HL-60/S4 (cell line): ENCODE data around the gene ARL8B.
"Not testable (repeated sequence)": the region's sequence is repeated elsewhere in the genome, so short reads cannot be mapped to it uniquely, and the experiment has no call there.

Experiments
- in situ Hi-C: fragments of 300-500 bp; cut with MboI; formaldehyde crosslinking; loops from 2 replicates; pipeline ENCODE4 v1.14.3; 2022; ENCODE audit warnings: low sequenced_read_pairs

ARL8B gene

DNA sequence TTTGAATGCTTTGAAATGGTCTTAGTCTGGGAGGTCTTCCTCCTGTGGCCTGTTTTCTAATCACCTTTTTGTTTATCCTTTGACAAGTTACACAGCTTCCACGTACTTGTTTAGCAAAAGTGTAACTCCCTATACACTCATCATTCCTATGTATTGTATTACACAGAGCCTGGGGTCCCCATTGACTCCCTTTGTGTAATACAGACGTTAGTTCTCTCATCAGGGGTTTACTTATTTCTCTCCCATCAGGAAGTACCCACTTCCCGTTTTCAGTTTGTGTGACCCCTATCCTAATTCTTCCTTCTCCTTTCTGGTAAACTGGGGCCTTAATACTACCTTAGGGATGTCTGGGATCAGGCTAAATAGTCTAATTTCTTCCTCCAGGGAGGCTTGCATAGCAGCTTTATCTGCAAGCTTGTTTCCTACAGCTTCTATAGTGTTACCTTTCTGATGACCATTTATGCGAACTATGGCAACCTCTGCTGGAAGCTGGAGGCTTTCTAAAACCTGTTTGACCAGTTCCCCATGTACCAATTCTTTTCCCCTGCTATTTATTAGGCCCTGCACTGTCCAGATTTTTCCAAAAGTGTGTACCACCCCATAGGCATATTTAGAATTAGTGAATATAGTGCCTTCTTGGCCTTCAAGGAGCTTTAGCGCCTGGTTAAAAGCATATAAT, 22.4 kb downstream of the ARL8B start:
- in situ Hi-C loops = no loop called here

DNA sequence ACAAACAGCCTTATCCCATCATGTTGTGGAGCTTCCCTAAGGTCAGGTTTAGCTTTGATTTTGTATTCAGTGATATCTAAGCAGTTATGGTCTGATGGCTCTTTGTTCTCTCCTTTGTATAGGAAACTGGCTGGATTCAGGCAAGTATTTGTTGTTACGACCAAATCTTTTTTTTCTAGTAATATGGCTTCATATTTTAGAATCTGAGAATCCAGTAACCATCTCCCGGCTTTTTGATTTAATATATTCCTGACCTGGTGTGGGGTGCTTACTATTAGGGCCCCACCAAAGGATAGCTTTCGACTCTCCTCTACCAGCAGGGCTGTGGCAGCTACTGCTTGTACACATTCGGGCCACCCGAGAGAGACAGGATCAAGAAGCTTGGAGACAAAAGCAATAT, 23.0 kb downstream of the ARL8B start:
- in situ Hi-C loops = no loop called here

DNA sequence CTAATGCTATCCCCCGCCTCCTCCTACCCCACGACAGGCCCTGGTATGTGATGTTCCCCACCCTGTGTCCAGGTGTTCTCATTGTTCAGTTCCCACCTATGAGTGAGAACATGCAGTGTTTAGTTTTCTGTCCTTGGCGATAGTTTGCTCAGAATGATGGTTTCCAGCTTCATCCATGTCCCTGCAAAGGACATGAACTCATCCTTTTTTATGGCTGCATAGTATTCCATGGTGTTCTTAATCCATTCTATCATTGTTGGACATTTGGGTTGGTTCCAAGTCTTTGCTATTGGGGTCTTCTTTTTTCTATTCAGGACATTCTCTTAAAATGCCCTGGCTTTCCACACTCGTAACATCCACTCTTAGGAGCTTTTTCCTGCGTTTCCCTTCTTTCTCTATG, 25.1 kb downstream of the ARL8B start:
- in situ Hi-C loops = not testable (repeated sequence)

DNA sequence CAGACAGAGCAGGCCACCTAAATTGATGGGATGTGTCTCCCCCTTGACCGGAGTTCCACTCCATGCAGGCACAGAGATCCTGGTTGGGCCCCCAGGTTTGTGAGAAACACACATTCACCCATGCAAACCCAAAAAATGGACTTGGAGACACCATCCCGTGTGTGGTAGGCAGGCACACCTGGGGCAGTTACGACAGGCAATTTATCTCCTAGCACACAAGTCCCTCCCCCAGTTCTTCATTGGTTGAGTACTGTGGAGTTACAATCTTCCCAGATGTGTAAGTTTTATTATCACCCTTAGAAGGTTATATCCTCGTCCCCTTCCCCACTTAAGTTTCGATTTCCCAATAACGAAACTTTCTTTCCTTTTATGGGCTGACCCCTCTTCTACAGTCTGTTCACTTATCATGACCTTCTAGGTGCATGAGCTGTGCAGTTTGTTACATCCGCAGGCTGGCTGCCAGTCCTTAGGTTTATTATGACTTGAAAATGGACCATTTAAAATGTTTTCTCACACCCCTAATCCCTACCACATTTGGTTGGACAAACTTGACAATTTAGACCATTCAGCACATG, 27.3 kb downstream of the ARL8B start:
- in situ Hi-C loops = no loop called here

DNA sequence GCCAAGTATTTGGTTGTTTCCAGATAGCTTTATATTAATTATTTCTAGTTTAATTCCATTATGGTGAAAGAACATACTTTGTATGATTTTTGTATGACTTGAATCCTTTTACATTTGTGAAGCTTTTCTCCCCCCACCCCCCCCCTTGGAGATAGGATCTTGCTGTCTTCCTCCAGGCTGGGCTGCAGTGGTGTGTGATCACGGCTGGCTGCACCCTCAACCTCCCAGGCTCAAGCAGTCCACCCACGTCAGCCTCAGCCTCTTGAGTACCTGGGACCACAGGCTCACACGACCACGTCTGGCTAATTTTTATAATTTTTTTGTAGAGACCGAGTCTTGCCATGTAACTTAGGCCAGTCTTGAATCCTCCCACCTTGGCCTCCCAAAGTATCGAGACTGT, 29.5 kb downstream of the ARL8B start:
- in situ Hi-C loops = no loop called here

DNA sequence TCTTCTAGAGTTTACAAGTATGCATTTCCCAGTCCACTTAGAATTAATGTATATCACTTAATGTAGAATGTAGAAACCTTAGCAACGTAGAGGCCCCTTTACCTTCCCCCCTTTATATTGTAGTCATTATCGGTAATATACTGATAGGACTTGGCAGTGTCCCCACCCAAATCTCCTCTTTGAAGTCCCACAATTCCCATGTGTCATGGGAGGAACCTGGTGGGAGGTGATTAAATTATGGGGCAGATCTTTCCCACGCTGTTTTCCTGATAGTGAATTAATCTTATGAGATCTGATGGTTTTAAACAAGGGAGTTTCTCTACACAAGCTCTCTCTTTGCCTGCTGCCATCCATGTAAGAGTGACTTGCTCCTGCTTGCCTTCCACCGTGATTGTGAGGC, 31.0 kb downstream of the ARL8B start:
- in situ Hi-C loops = no loop called here

DNA sequence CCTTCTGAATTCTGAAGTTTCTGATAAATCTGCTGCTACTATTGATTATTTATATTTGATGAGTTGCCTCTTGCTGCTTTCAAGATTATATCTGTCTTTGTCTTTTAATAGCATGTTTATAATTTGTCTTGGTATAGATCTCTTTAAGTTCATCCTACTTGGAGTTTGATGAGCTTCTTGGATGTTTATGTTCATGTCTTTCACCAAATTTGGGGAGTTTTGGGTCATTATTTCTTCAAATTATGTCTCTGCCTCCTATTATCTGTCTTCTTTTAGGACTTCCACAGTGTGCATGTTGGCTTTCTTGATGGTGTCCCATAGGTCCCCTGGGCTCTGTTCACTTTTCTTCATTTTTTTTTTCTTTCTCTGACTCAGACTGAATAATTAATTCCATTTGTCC, 33.1 kb downstream of the ARL8B start:
- in situ Hi-C loops = no loop called here

DNA sequence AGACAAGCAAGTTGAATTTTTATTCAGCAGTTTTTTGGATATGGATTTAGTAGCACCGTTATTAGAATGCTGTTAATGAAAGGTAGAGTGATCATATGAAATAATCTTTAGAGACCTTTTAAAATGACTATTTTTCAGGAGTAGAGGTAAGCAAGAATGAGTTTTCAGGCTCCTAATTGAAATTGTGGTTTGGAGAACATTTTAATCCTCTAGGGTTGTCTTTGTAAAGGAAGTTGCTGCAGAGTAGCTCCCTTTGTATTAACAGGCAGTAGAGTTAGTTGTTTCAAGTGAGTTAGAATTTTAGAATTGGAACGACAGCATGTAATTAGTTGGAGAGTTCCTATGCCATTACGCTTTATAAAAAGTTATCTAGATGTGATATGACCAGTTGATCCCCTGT, 38.2 kb downstream of the ARL8B start:
- in situ Hi-C loops = no loop called here

DNA sequence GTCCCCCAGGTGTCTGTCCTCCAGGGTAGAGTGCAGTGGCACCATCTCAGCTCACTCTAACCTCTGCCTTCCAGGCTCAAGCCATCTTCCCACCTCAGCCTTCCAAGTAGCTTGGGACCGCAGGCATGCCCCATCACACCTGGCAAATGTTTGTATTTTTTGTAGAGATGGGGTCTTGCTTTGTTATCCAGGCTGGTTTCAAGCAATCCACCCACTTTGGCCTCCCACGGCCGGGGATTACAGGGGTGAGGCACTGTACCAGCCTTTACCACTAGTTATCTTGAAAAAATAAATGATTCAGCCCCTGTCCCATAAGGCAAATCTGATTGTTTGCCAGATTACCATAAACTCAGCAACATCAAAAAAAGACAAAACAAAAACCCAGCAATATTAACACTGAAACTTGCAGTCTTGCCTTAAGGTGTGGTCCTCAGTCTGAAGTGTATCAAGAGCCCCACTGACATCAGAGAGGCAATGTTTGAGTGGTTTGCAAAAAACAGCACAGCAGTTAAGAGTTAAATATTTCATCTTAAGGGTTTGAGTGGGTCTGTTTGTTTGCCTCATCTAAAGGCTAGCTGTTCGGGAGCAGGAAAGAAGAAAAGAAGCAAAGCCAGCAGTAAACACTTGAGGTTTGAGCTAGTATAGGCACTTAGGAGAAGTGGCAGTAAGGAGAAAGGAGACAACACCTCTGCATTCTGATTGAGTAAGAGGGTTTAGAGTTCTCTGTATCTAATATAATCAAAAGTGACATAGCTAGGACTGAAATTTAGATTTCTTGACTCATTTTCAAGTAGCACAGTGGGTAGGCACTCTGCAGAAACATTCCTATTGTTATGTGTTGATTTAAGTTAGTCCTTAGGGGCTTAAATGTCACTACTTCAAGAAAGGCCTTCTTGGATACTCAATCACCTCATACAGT, 39.1 kb downstream of the ARL8B start:
- in situ Hi-C loops = no loop called here

DNA sequence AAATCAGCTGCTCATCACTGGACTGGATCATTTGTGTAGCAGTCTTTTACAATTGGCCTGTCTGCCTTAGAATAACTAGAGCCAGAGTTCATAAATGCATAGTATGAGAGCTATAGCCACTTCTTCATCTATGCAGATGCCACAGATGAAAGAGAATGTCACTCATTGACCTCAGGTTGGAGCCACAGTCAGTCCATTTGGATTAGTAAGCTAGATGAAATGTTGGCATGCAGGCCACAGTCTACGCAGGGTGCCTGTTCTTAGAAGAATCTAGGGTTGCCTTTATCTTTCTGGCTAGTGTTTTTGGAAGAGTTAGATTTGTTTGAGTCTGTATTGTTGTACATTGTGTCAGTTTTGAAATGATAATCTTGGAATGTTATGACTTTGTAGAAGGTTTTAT, 40.0 kb downstream of the ARL8B start:
- in situ Hi-C loops = no loop called here

DNA sequence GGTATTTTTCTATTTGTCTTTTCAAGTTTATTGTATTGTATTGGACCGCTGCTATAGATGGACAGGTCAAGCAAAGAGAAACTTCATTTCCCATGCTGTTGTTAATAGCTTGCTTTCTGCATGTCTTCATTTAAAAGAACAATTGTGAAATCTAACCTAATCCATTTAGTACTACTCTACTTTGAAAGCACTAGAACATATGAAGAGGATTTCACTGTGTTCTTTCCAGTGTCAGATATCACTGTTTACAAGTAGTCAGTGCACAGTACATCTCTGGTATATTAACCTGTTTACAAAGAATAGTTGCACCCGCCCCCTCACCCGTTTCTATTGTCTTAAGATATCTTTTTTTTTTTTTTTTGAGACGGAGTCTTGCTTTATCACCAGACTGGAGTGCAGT, 43.6 kb downstream of the ARL8B start:
- in situ Hi-C loops = no loop called here

DNA sequence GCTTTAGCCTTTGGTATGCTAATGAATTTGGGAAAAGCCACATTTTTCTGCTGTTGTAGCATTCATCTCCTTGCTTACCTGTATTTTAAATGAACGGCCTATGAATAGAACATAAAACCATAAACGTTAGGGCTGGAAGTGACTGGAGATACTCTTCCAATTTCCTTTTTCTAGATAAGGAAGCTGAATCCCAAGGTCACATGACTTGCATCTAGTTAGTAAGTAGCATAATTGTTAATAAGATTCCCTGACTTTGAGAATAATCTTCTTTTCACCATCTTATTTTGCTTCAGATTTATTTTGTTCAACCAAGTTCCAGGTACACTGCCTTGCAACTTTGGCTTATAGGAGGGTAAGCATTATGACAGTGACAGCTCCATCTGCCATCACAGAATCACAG, 44.8 kb downstream of the ARL8B start:
- in situ Hi-C loops = no loop called here

DNA sequence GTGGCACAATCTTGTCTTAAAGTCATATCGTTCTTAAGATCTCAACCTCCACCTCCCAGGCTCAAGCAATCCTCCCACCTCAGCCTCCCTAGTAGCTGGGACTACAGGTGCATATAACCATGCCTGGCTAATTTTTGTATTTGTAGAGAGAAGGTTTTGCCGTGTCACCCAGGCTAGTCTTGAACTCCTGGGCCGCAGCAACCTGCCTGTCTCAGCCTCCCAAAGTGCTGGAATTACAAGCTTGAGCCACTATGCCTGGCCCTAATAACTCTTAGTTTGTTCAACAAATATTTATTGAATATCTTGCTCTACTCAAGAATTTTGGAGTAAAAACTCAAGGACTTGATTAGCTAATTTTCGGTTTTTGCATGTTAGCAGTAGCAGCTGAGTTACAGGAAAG, 46.0 kb downstream of the ARL8B start:
- in situ Hi-C loops = no loop called here

DNA sequence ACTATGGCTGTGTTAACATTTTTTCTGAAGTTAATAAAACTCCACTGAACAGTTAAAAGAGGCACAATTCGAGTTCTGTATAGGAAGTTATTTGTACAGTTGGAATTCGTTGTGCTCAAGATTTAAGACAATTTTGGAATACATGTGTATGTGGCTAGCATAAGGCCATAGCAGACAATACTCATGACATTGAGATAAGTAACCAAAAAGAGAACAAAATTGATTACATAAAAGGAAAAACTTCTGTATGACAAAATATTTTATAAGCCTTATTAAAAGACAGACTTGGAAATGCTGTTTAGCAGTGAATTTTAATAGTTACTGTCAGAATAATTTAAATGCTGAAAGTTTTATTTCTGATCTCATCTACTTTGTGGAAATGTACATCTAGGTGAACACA, 47.7 kb downstream of the ARL8B start:
- in situ Hi-C loops = no loop called here

DNA sequence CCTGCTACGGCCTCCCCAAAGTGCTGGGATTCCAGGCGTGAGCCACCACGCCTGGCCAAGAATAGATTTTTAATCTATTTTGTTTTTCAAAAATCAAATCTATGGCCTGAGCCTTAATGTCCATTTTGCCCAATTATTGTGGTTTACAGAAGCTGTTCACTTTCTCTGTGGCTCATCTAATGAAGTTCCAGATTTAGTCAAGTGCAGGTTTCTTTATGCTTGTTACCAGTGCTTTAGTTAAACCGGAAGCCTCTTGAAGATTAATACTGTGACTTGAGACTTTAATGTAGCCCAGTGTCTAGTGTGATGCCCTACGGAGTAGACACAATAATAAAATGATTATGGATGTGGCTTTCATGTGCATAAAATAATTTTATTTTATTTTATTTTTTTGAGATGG, 48.9 kb downstream of the ARL8B start:
- in situ Hi-C loops = no loop called here

DNA sequence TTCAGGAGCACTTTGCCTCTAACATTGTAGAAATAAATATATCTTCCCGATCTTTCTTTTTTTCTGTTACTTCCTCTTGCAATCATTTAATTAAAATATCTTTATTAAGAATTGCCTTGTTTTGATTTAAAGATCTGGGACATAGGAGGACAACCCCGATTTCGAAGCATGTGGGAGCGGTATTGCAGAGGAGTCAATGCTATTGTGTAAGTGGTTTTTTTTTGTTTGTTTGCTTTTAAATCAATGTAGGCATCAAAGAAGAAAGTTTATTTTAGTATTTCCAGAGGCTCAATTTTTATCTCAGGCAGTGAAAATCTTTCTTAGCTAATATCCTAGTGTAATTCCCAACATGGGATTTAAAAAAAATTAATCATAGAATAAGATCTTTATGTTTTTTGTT, 49.9 kb downstream of the ARL8B start:
- in situ Hi-C loops = no loop called here

DNA sequence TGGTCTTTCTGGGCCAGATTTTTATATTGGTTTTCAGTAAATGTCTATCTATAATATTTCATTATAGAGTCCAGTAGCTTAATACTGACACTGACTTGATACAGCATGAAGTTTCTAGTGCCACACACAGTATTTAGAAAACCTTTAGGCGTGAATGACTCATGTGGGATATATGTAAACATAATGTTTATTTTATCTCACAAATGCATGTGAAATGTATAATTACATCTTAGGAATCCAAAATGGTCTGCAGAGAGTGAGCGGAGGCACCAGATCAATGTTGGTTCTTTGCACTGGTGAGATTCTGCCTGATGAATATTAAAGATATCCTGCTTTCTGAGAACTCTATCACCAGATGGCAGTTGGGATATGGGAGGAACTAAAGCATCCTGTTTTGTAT, 56.9 kb downstream of the ARL8B start:
- in situ Hi-C loops = not testable (repeated sequence)

DNA sequence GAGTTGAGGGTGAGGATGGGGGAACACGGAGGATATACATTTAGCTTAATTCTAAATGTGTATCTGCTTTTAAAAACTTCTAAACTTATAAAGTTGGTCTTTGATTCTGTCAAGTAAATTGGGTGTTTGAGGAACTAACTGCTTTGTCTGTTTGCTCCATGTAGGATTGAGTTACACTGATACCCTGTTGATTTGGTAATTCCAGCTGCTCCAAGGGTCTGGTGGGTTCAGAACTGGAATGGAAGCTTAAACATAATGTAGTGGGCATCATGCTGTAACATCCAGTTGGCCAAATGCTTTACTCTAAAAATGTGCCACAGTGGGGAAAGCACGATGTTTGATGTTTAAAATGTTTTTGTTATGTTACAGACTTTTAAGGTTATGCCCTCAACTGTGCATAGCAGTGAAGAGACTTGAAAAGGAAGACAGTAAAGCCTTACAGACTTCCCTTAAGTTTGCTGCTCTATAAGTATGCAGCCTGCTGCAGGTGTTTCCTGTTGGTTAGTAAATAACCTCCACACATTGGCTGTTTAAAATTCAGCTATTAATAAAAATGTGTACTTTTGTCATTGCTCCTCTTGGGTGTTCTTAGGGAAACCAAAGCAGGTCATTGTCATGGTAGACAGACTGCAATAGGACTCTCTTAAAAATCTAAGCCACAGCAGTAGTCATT, 59.5 kb downstream of the ARL8B start:
- in situ Hi-C loops = no loop called here

DNA sequence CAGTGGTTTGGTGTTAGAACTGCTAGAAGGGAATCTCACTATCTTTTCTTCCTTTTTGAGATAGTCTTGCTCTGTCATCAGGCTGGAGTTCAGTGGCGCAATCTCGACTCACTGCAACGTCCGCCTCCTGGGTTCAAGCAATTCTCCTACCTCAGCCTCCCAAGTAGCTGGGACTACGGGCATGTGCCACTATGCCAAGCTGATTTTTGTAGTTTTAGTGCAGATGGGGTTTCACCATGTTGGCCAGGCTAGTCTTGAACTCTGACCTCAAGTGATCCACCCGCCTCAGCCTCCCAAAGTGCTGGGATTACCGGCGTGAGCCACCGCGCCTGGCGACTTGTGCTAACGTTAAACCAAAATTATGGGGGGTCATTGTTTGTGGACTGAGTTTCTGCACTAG, 61.6 kb downstream of the ARL8B start:
- in situ Hi-C loops = not testable (repeated sequence)

DNA sequence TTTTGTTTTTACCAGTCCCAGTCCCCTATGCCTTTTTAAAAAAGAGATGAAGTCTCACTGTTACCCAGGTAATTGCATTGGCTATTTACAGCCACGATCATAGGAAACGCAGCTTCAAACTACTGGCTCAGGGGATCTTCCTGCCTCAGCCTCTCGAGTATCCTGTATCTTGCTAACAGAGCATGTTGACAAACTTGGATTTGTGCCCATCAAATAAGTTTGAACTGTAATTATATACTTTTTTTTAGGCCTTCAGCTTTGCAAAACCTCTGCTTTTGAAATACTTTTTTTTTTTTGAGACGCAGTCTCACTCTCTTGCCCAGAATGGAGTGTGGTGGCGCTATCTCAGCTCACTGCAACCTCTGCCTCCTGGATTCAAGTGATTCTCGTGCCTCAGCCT, 62.4 kb downstream of the ARL8B start:
- in situ Hi-C loops = no loop called here

DNA sequence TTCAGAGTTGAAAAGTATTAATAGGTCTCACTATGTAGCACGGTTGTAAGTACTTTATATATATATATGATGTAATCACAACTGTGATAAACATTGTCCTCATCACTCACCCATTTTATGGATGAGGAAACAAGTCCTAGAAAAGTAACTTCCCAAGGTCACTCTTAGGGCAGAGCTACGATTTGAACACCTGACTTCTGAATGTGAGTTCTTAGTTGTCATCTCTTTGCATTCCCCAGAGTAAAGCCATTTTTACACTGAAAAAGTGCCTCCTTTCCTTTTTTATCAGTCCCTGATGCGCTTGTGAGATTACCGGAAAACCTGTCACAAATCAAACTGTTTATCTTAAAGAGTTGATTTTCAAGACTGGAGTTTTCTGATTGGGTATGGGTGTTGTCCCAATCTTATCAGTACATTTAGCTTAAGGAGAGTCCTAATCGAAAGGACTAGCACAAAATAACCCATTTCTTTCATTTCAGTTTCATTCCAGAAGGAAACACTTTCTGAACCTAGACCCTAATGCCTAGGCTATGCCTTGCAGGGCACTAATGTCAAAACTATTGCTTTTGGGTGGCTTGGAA, 63.1 kb downstream of the ARL8B start:
- in situ Hi-C loops = no loop called here
